Measurements from ENCODE around the gene PRR5L. TPM values are rescaled to one million over a fixed set of nuclear protein-coding genes. Genes with fewer than 3 reads are reported as not detected.

Gene PRR5L
- polyA plus RNA-seq, 3 donors, result 3.5 to 16.0 (median 7.4) TPM

- H3K36me3 Mint-ChIP-seq, result peaks cover 16 to 17% of the 10 kb centered on the region in 2 donors
Measured at GRCh38 chr11:36377759-36378564, 81.9 kb downstream of the PRR5L start.

DNA sequence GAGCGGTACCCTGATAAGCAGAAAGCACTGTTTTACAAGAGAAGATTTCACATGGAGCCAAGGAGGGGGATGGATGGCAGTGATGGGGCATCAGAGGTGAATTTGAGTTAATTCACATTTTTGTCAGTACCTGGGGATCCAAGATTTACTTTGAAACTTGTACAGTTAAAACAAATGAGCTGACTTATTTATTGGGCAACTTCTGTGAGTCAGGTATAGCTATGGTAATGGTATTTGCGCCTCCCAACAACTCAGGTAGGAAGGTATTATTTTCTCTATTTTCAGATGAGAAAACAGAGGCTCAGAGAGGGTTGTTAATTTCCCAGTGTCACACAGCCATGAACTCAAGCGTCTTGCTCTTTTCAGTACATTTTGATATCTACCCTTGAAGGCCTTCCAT lies 83.6 kb downstream of the PRR5L start:
- Mint-ChIP-seq H3K36me3 (peaks cover 21 to 26% of the 10 kb centered on the region in 2 donors), H3K4me1 (peaks cover 45% of the 10 kb centered on the region), H3K9me3 (peaks cover 0 to 8% (median 5%) of the 10 kb centered on the region in 7 donors), H3K27ac (peak overlapping the region in 1 of 7 donors; percentile 45), H3K27me3 (ENCODE audit: low read depth in 3 of 3) (peaks cover 29 to 45% (median 32%) of the 10 kb centered on the region in 3 donors), H3K4me3 (peak overlapping the region in 1 of 2 donors; percentile 67)
- no peaks in the 10 kb centered on the region for H3K9me3 ChIP-seq (replicated peaks in 1 of 2; ENCODE audit: control insufficient read depth in 1 of 2, insufficient read depth in 1 of 2, low read length in 2 of 2)
- TF ChIP-seq, protein P1, sequence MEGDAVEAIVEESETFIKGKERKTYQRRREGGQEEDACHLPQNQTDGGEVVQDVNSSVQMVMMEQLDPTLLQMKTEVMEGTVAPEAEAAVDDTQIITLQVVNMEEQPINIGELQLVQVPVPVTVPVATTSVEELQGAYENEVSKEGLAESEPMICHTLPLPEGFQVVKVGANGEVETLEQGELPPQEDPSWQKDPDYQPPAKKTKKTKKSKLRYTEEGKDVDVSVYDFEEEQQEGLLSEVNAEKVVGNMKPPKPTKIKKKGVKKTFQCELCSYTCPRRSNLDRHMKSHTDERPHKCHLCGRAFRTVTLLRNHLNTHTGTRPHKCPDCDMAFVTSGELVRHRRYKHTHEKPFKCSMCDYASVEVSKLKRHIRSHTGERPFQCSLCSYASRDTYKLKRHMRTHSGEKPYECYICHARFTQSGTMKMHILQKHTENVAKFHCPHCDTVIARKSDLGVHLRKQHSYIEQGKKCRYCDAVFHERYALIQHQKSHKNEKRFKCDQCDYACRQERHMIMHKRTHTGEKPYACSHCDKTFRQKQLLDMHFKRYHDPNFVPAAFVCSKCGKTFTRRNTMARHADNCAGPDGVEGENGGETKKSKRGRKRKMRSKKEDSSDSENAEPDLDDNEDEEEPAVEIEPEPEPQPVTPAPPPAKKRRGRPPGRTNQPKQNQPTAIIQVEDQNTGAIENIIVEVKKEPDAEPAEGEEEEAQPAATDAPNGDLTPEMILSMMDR (IDR thresholded peaks at IDR 0.05), result no peak
- no peak for DNase-seq
- no peak overlapping the region for H3K4me3 ChIP-seq (replicated peaks in 1 of 3; ENCODE audit: low read depth in 2 of 3, low read length in 3 of 3)
- peaks cover 8 to 35% of the 10 kb centered on the region in 2 donors for H3K27me3 ChIP-seq (ENCODE audit: control insufficient read depth in 2 of 2, insufficient read depth in 2 of 2, low read length in 2 of 2)
- no peaks in the 10 kb centered on the region for H3K79me2 ChIP-seq (ENCODE audit: insufficient read depth, low read length)
- H3K27ac ChIP-seq (ENCODE audit: low read depth in 1 of 2, low read length in 2 of 2), result no peak overlapping the region
- no peaks in the 10 kb centered on the region for H3K36me3 ChIP-seq (replicated peaks in 1 of 2; ENCODE audit: control insufficient read depth in 1 of 2, insufficient read depth in 2 of 2, low read length in 2 of 2)
- WGBS (ENCODE audit: insufficient coverage), result 87% methylated on average over 3 of the region's 3 CpGs
- peaks cover 24 to 46% of the 10 kb centered on the region in 2 donors for H3K4me1 ChIP-seq (ENCODE audit: control insufficient read depth in 1 of 2, insufficient read depth in 2 of 2, low read length in 2 of 2)
- H3K9ac ChIP-seq (ENCODE audit: insufficient read depth, low read length, poor library complexity, severe bottlenecking), result no peak overlapping the region
- intact Hi-C loops (cut with micrococcal nuclease), result loop anchor here in 1 of 2 donors (5.0 kb wide), 2 partner anchors 33 to 93 kb away; no protein-coding TSS in a partner anchor
- no peaks in the 10 kb centered on the region for H4K20me1 ChIP-seq (ENCODE audit: insufficient read depth, low read length)
- no peak overlapping the region for H2AFZ ChIP-seq (ENCODE audit: insufficient read depth, low read depth, low read length, poor library complexity, severe bottlenecking)
- H3K4me2 ChIP-seq (replicated peaks; ENCODE audit: extremely low read depth, low read length, poor library complexity, severe bottlenecking), result no peak overlapping the region

More at GRCh38 chr11:36377759-36378564, 81.9 kb downstream of the PRR5L start:
- Histone ChIP-seq H2AFZ (ENCODE audit: insufficient read depth, low read depth, low read length, poor library complexity, severe bottlenecking) (peak overlapping the region; percentile 90), H3K9ac (ENCODE audit: insufficient read depth, low read length, poor library complexity, severe bottlenecking) (peak overlapping the region; percentile 65), H3K4me1 (ENCODE audit: control insufficient read depth in 1 of 2, insufficient read depth in 2 of 2, low read length in 2 of 2) (peaks cover 24 to 54% of the 10 kb centered on the region in 2 donors), H3K79me2 (ENCODE audit: insufficient read depth, low read length) (no peaks in the 10 kb centered on the region), H3K4me2 (replicated peaks; ENCODE audit: extremely low read depth, low read length, poor library complexity, severe bottlenecking) (peak overlapping the region; percentile 98), H3K27me3 (ENCODE audit: control insufficient read depth in 2 of 2, insufficient read depth in 2 of 2, low read length in 2 of 2) (peaks cover 8 to 38% of the 10 kb centered on the region in 2 donors), H3K36me3 (replicated peaks in 1 of 2; ENCODE audit: control insufficient read depth in 1 of 2, insufficient read depth in 2 of 2, low read length in 2 of 2) (no peaks in the 10 kb centered on the region), H3K9me3 (replicated peaks in 1 of 2; ENCODE audit: control insufficient read depth in 1 of 2, insufficient read depth in 1 of 2, low read length in 2 of 2) (no peaks in the 10 kb centered on the region), H3K4me3 (replicated peaks in 1 of 3; ENCODE audit: low read depth in 2 of 3, low read length in 3 of 3) (peak overlapping the region; percentile 69 to 86 (median 80)), H4K20me1 (ENCODE audit: insufficient read depth, low read length) (no peaks in the 10 kb centered on the region), H3K27ac (ENCODE audit: low read depth in 1 of 2, low read length in 2 of 2) (peak overlapping the region in 1 of 2 donors; percentile 59)
- H3K27ac Mint-ChIP-seq, result peak overlapping the region; percentile 35 to 89 (median 68)
- peaks cover 37 to 59% (median 40%) of the 10 kb centered on the region in 3 donors for H3K27me3 Mint-ChIP-seq (ENCODE audit: low read depth in 3 of 3)
- H3K4me3 Mint-ChIP-seq, result peak overlapping the region; percentile 96 to 99
- peaks cover 55% of the 10 kb centered on the region for H3K4me1 Mint-ChIP-seq
- H3K9me3 Mint-ChIP-seq, result peaks cover 0 to 8% (median 5%) of the 10 kb centered on the region in 7 donors
- 2% methylated on average over 19 of the region's 22 CpGs for WGBS (ENCODE audit: insufficient coverage)
- DNase-seq, result peak in 1 of 3 donors; percentile 34
- TF ChIP-seq, protein P1 (IDR thresholded peaks at IDR 0.05), result no peak
- intact Hi-C loops (cut with micrococcal nuclease), result loop anchor here in 1 of 2 donors (5.0 kb wide), 2 partner anchors 34 to 94 kb away; no protein-coding TSS in a partner anchor

Measured in CD14-positive monocyte (primary cell).